ENCODE results near the gene ZNHIT6.
"Not testable (repeated sequence)": the region's sequence is repeated elsewhere in the genome, so short reads cannot be mapped to it uniquely, and the experiment has no call there.

Gene ZNHIT6

GRCh38 chr1:85718678-85719340, 10.6 kb upstream of the ZNHIT6 start:
- H3K27me3 ChIP-seq (ENCODE audit: low read length) = no peaks in the 10 kb centered on the region
- H3K9ac ChIP-seq (ENCODE audit: low read length) = no peak overlapping the region
- H3K4me3 ChIP-seq (ENCODE audit: insufficient read depth, low read length, poor library complexity, severe bottlenecking) = no peak overlapping the region
- H3K79me2 ChIP-seq (ENCODE audit: insufficient read depth, low read length) = no peaks in the 10 kb centered on the region
- H3K9me3 ChIP-seq (ENCODE audit: insufficient read depth, low read length) = 0 out of 2 replicates have a peak, but pooled peaks cover 8% of the 10 kb centered on the region
- no peak overlapping the region for H2AFZ ChIP-seq (ENCODE audit: low read depth, low read length, severe bottlenecking)
- no peaks in the 10 kb centered on the region for H3F3A ChIP-seq (ENCODE audit: insufficient read depth)
- no peaks in the 10 kb centered on the region for H4K20me1 ChIP-seq (ENCODE audit: low read depth, low read length)
- H3K4me2 ChIP-seq (ENCODE audit: low read depth, low read length, poor library complexity, severe bottlenecking) = no peak overlapping the region
- TF ChIP-seq, protein P1, sequence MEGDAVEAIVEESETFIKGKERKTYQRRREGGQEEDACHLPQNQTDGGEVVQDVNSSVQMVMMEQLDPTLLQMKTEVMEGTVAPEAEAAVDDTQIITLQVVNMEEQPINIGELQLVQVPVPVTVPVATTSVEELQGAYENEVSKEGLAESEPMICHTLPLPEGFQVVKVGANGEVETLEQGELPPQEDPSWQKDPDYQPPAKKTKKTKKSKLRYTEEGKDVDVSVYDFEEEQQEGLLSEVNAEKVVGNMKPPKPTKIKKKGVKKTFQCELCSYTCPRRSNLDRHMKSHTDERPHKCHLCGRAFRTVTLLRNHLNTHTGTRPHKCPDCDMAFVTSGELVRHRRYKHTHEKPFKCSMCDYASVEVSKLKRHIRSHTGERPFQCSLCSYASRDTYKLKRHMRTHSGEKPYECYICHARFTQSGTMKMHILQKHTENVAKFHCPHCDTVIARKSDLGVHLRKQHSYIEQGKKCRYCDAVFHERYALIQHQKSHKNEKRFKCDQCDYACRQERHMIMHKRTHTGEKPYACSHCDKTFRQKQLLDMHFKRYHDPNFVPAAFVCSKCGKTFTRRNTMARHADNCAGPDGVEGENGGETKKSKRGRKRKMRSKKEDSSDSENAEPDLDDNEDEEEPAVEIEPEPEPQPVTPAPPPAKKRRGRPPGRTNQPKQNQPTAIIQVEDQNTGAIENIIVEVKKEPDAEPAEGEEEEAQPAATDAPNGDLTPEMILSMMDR (IDR thresholded peaks at IDR 0.05; ENCODE audit: insufficient read depth, low read length, poor library complexity, severe bottlenecking) = no peak
- no peaks in the 10 kb centered on the region; the same call in 1 of the 2 replicates for H3K36me3 ChIP-seq (ENCODE audit: low read length)
- no peaks in the 10 kb centered on the region for H3K9me2 ChIP-seq (replicated peaks; ENCODE audit: insufficient read depth, low read length)
- no peak overlapping the region for H3K27ac ChIP-seq (ENCODE audit: low read depth, low read length)

DNA sequence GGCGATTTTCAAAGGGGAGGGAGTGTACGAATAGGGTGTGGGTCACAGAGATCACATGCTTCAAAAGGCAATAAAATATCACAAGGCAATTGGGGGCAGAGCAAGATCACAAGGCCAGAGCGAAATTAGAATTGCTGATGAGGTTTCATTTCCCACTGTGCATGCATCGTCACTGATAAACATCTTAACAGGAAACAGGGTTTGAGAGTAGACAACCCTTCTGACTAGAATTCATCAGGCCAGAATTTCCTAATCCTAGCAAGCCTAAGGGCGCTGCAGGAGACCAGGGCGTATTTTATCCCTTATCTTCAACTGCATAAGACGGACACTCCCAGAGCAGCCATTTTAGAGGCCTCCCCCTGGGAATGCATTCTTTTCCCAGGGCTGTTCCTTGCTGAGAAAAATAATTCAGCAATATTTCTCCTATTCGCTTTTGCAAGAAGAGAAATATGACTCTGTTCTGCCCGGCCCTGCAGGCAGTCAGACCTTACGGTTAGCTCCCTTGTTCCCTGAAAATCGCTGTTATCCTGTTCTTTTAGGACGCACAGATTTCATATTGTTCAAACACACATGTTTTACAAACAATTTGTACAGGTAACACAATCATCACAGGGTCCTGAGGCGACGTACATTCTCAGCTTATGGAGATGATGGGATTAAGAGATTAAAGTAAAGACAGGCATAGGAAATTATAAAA, 6.3 kb upstream of the ZNHIT6 start:
- H4K20me1 ChIP-seq (ENCODE audit: low read depth, low read length); H2AFZ ChIP-seq (ENCODE audit: low read depth, low read length, severe bottlenecking); H3K36me3 ChIP-seq (ENCODE audit: low read length); H3K27me3 ChIP-seq (ENCODE audit: low read length); H3K79me2 ChIP-seq (ENCODE audit: insufficient read depth, low read length); H3K9ac ChIP-seq (ENCODE audit: low read length); H3K4me3 ChIP-seq (ENCODE audit: insufficient read depth, low read length, poor library complexity, severe bottlenecking); H3K9me3 ChIP-seq (ENCODE audit: insufficient read depth, low read length); H3F3A ChIP-seq (ENCODE audit: insufficient read depth); H3K4me2 ChIP-seq (ENCODE audit: low read depth, low read length, poor library complexity, severe bottlenecking); H3K9me2 ChIP-seq (replicated peaks; ENCODE audit: insufficient read depth, low read length); H3K27ac ChIP-seq (ENCODE audit: low read depth, low read length): not testable (repeated sequence)

DNA sequence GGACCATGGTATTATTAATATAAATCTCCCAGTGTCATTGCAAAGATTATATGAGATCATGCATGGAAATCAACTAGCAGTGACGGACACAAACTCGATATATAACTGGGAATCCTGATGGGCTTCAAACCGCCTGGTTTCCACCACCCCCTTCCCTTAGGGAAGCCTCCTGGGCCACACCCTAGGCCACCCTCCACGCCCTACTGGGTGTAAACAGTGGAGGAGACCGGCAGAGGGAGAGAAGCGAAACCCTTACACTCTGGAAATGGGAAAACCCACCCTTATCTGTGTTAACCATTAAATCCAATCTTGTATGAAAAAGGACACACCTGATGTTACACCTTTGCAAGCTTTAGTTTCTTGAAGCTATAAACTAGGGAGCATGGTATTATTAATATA, 595 bp upstream of the ZNHIT6 start:
- H3K27ac ChIP-seq (ENCODE audit: low read depth, low read length) = peak overlapping the region; percentile 43; the same call in 1 of the 2 replicates

More for the DNA sequence above, 595 bp upstream of the ZNHIT6 start:
- peak overlapping the region; percentile 81 for H2AFZ ChIP-seq (ENCODE audit: low read depth, low read length, severe bottlenecking)
- H4K20me1 ChIP-seq (ENCODE audit: low read depth, low read length) = no peaks in the 10 kb centered on the region
- H3K36me3 ChIP-seq (ENCODE audit: low read length) = peaks cover 18% of the 10 kb centered on the region
- H3K9me3 ChIP-seq (ENCODE audit: insufficient read depth, low read length) = no peaks in the 10 kb centered on the region
- TF ChIP-seq EZH2phosphoT487 (conservative IDR thresholded peaks at IDR 0.05; ENCODE audit: low read length) = no peak
- TF ChIP-seq, protein P1 (IDR thresholded peaks at IDR 0.05; ENCODE audit: insufficient read depth, low read length, poor library complexity, severe bottlenecking) = no peak
- H3K79me2 ChIP-seq (ENCODE audit: insufficient read depth, low read length) = peaks cover 42% of the 10 kb centered on the region
- H3F3A ChIP-seq (ENCODE audit: insufficient read depth) = no peaks in the 10 kb centered on the region
- peak overlapping the region; percentile 91 for H3K4me3 ChIP-seq (ENCODE audit: insufficient read depth, low read length, poor library complexity, severe bottlenecking)
- H3K9ac ChIP-seq (ENCODE audit: low read length) = peak overlapping the region; percentile 80
- no peaks in the 10 kb centered on the region for H3K27me3 ChIP-seq (ENCODE audit: low read length)
- H3K9me2 ChIP-seq (replicated peaks; ENCODE audit: insufficient read depth, low read length) = no peaks in the 10 kb centered on the region
- H3K4me2 ChIP-seq (ENCODE audit: low read depth, low read length, poor library complexity, severe bottlenecking) = peak overlapping the region; percentile 60
